ENCODE data around the gene DOCK6.

DOCK6 gene, protein sequence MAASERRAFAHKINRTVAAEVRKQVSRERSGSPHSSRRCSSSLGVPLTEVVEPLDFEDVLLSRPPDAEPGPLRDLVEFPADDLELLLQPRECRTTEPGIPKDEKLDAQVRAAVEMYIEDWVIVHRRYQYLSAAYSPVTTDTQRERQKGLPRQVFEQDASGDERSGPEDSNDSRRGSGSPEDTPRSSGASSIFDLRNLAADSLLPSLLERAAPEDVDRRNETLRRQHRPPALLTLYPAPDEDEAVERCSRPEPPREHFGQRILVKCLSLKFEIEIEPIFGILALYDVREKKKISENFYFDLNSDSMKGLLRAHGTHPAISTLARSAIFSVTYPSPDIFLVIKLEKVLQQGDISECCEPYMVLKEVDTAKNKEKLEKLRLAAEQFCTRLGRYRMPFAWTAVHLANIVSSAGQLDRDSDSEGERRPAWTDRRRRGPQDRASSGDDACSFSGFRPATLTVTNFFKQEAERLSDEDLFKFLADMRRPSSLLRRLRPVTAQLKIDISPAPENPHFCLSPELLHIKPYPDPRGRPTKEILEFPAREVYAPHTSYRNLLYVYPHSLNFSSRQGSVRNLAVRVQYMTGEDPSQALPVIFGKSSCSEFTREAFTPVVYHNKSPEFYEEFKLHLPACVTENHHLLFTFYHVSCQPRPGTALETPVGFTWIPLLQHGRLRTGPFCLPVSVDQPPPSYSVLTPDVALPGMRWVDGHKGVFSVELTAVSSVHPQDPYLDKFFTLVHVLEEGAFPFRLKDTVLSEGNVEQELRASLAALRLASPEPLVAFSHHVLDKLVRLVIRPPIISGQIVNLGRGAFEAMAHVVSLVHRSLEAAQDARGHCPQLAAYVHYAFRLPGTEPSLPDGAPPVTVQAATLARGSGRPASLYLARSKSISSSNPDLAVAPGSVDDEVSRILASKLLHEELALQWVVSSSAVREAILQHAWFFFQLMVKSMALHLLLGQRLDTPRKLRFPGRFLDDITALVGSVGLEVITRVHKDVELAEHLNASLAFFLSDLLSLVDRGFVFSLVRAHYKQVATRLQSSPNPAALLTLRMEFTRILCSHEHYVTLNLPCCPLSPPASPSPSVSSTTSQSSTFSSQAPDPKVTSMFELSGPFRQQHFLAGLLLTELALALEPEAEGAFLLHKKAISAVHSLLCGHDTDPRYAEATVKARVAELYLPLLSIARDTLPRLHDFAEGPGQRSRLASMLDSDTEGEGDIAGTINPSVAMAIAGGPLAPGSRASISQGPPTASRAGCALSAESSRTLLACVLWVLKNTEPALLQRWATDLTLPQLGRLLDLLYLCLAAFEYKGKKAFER (N-terminal part only)

GRCh38 chr19:11261971-11262839 lies at the start of gene DOCK6:
Gene DOCK6, minus strand, starts transcription at chr19:11262524. Its CDS starts 84 bp downstream, at chr19:11262440.
- H3K4me3 ChIP-seq (ENCODE audit: low read length): peak within 1 kb of the TSS; percentile 68; the same call in 1 of the 2 replicates
- TF ChIP-seq ZNF274 (IDR thresholded peaks at IDR 0.05; ENCODE audit: low read depth, low read length): no peak

DNA sequence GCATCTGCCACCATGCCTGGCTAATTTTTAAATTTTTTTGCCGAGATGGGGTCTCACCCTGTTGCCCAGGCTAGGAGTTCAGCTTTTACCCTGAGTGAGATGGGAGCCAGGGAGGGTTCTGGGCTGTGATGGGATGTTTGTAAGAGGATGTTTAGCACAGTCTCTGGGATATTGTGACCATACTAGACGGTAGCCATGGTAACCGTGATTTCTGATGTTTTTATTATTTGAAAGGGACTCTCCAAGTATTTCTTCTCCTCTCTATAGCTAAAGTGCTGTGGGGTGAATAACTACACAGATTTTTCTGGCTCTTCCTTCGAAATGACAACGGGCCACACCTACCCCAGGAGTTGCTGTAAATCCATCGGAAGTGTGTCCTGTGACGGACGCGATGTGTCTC lies 44.0 kb upstream of the DOCK6 start:
- no peak for TF ChIP-seq ZNF274 (IDR thresholded peaks at IDR 0.05; ENCODE audit: low read depth, low read length)
- no peak overlapping the region for H3K4me3 ChIP-seq (ENCODE audit: low read length)

DNA sequence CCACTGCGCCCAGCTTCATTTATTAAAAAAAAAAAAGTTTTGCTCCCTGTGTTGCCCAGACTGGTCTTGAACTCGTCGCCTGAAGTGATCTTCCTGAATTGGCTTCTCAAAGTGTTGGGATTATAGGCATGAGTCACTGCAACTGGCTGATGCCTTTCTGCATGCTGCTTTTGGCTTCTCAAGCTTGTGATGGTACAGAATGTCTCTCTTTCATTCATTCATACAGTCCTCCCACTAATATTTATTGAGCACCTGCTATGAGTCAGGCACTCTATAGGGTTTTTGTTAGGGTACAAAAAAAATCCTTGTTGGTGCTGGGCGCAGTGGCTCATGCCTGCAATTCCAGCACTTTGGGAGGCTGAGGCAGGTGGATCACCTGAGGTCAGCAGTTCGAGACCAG lies 42.6 kb upstream of the DOCK6 start:
- no peak for TF ChIP-seq ZNF274 (IDR thresholded peaks at IDR 0.05; ENCODE audit: low read depth, low read length)
- H3K4me3 ChIP-seq (ENCODE audit: low read length): no peak overlapping the region

DNA sequence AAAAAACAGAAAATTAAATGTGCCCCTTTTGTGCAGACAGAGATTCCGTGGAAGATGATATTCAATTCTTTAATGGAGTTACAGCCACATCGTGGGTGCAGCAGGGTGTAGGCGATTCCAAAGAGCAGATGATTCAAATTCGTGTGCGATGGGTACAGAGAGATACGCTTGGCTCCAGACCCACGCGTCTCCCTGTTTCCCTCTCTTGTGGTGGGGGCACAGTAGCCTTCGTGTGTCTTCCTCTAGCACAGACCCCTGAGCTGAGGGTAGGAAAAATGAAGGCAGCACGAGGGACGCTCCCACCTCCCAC lies 38.4 kb upstream of the DOCK6 start:
- no peak overlapping the region for H3K4me3 ChIP-seq (ENCODE audit: low read length)
- no peak for TF ChIP-seq ZNF274 (IDR thresholded peaks at IDR 0.05; ENCODE audit: low read depth, low read length)

DNA sequence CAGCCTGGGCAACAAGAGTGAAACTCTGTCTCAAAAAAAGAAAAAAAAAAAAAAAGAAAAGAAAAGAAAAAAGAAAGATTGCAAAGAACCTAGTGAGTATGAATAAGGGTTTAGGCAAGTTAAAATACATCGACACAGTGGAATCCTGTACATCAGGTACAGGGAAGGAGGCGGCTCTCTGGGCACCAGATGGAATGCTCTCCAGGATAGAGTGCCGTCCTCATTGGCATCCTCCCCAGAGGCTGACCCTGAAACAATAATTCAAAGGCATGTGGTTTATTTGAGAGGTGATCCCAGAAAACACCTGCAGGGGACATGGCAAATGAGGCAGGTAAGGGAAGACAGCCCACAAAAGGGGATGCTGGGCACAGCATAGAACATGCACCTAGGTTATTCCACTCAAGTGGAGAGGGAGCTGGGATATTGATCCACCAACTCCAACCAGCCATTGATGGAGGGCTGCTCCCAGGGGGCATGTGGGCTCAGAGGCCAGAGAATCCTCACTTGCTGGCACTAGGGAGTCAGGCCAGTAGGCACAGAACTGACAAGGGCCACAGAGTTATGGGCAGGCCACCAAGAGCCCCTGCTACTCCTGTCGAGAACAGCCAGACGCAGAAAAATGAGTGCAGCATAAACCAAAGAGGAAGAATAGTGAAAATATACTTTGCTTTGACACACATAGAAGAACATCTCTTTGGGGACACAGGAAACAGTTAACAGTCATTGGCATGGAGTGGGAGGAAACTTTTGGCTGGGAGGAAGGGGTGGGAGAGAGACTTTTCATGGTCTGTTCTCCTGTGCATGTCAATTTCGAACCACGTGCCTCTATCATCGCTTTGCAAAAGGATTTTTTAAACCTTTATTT lies 37.9 kb upstream of the DOCK6 start:
- TF ChIP-seq ZNF274 (IDR thresholded peaks at IDR 0.05; ENCODE audit: low read depth, low read length): no peak
- no peak overlapping the region for H3K4me3 ChIP-seq (ENCODE audit: low read length)

GRCh38 chr19:11296264-11296663 lies 33.9 kb upstream of the DOCK6 start:
- TF ChIP-seq ZNF274 (IDR thresholded peaks at IDR 0.05; ENCODE audit: low read depth, low read length): no peak

DNA sequence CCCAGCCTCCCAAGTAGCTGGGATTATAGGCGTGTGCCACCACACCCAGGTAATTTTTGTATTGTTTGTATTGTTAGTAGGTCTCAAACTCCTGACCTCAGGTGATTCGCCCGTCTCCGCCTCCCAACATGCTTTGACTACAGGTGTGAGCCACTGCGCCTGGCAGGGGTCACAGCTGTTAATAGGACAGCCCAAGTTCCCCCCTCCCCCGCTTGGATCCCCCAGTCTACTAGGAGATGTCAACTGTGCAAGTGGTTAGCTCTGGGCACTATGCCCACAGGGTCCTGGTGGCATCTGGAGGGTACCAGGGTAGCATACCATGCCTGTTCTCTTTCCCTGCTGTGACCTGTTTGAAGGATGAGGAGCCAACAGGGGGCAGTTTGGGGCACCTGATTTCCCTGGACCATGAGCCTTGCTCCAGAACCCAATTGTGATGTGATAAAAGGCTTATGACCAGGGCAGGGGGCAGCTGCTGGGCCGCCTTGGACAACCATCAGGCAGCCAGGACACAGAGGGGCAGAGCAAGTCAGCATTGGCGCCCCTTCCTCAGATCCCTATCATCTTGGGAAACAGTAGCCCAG lies 33.4 kb upstream of the DOCK6 start, which contains the start of gene TSPAN16:
TSPAN16 (plus strand) TSS at position 496 of the 581 bp plus-strand sequence. CDS start 138 bp downstream, outside the sequence.
- TF ChIP-seq ZNF274 (IDR thresholded peaks at IDR 0.05; ENCODE audit: low read depth, low read length): no peak
- no peak within 1 kb of the TSS for H3K4me3 ChIP-seq (ENCODE audit: low read length)

More at GRCh38 chr19:11296264-11296663, 33.9 kb upstream of the DOCK6 start:
- no peak overlapping the region for H3K4me3 ChIP-seq (ENCODE audit: low read length)

- TF ChIP-seq ZNF274 (IDR thresholded peaks at IDR 0.05; ENCODE audit: low read depth, low read length): no peak
- no peak overlapping the region for H3K4me3 ChIP-seq (ENCODE audit: low read length)
Observed at GRCh38 chr19:11295180-11295579, 32.9 kb upstream of the DOCK6 start.

DNA sequence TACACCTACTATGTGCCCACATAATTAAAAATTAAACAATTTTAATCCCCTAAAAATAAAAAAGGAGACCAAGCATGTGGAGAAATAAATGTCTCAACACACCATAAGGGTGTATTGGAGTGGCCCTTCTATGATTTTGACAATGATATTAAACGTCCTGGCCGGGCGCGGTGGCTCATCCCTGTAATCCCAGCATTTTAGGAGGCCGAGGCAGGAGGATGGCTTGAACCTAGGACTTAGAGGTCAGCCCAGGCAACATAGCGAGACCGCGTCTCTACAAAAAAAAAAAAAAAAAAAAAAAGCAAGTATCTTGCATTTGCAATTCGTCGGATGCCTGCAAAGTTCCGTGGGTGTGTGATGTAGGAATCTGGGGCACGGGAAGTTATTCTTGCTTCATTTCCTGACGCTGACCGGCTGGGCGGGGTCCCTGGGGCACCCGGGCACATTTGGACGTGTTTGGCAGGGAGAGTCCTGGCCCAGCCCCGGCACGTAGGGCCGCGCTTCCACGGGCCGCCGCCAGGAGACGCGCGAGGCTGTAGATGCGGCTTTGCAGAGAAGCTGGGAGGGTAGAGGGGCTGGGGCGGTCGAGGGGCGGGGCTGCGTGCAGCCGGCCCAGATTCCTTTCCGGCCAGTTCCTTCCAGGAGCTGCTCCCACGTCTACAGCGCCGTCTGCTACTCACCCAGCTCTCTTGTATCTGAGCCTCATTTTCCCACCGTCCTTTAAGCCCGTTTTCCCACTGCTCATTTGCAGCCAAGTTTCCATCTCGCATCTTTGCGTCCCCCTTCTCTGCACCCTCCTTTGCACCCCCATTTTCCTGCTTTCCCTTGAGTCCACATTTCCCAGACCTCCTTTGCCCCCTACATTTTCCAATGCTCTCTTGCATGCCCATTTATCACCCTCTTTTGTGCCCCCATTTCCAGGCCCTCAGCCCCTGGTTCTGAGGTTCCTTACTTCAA lies 31.4 kb upstream of the DOCK6 start:
- no peak for TF ChIP-seq ZNF274 (IDR thresholded peaks at IDR 0.05; ENCODE audit: low read depth, low read length)
- H3K4me3 ChIP-seq (ENCODE audit: low read length): no peak overlapping the region

GRCh38 chr19:11291991-11292390 lies 29.7 kb upstream of the DOCK6 start:
- no peak for TF ChIP-seq ZNF274 (IDR thresholded peaks at IDR 0.05; ENCODE audit: low read depth, low read length)
- H3K4me3 ChIP-seq (ENCODE audit: low read length): no peak overlapping the region

- no peak overlapping the region for H3K4me3 ChIP-seq (ENCODE audit: low read length)
Observed at GRCh38 chr19:11291415-11291814, 29.1 kb upstream of the DOCK6 start.

More at GRCh38 chr19:11291415-11291814, 29.1 kb upstream of the DOCK6 start:
- no peak for TF ChIP-seq ZNF274 (IDR thresholded peaks at IDR 0.05; ENCODE audit: low read depth, low read length)

Measured in GM08714 (cell line).